Measurements from ENCODE around the gene MLH3. TPM values are rescaled to one million over a fixed set of nuclear protein-coding genes. Genes with fewer than 3 reads are reported as not detected.

MLH3 gene
- polyA plus RNA-seq, 1 donor (not counting 4 experiments of a cell fraction or from before 2014, with no cell fraction given) = 13.0 TPM

DNA sequence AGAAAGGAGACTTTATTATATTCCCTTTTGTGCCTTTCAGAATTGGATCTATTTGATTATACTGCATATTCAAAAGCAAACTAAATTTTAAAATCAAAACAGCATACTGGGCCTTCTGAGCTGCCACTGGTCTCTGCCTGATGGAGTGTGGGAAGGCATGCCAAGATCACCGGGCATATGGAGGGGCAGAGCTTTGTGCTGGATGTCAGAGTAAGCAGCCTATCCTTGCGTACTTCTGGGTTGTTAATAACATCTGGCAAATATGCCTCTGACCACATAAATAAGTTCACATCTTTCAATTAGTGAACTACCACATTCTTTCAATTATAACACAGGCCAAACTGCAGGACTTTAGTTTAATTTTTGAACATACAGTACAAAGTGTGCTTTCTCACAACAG is 18.3 kb downstream of the MLH3 start:
- no peak overlapping the region for H3K4me3 ChIP-seq (ENCODE audit: control insufficient read depth in 2 of 3, extremely low read depth in 1 of 3, insufficient read depth in 2 of 3, low read depth in 1 of 3, low read length in 3 of 3)
- TF ChIP-seq EZH2 (IDR thresholded peaks at IDR 0.05; ENCODE audit: low read length) = no peak
- no peak for TF ChIP-seq CTCF (optimal IDR thresholded peaks at IDR 0.05 in 1 of 3, IDR thresholded peaks at IDR 0.05 in 1 of 3, conservative IDR thresholded peaks at IDR 0.05 in 1 of 3; ENCODE audit: extremely low read depth in 1 of 3, insufficient read depth in 2 of 3, low read length in 3 of 3)
- H3K9me1 ChIP-seq (ENCODE audit: control insufficient read depth, extremely low read depth, insufficient read depth, low read length) = no peaks in the 10 kb centered on the region
- no peak overlapping the region for H3K9ac ChIP-seq (ENCODE audit: control insufficient read depth, extremely low read depth, insufficient read depth, low read length)
- no peak overlapping the region for H2AFZ ChIP-seq (ENCODE audit: control insufficient read depth, low read length)
- H3K27ac ChIP-seq (ENCODE audit: control insufficient read depth, insufficient read depth, low read length) = no peak overlapping the region
- H3K79me2 ChIP-seq (ENCODE audit: control insufficient read depth, insufficient read depth, low read length) = no peaks in the 10 kb centered on the region
- H4K20me1 ChIP-seq (ENCODE audit: control insufficient read depth, extremely low read depth, insufficient read depth, low read length) = no peaks in the 10 kb centered on the region
- H3K4me1 ChIP-seq (ENCODE audit: control insufficient read depth, extremely low read depth, insufficient read depth, low read length) = no peaks in the 10 kb centered on the region
- dilution Hi-C loops (cut with MboI; ENCODE audit: extremely low pct_ligation_motif_present, low sequenced_read_pairs) = no loop called here
- peaks cover 8 to 24% of the 10 kb centered on the region in 2 experiments for H3K36me3 ChIP-seq (ENCODE audit: control insufficient read depth in 2 of 2, extremely low read depth in 1 of 2, insufficient read depth in 2 of 2, low read length in 2 of 2)
- no peaks in the 10 kb centered on the region for H3K27me3 ChIP-seq (ENCODE audit: control insufficient read depth, extremely low read depth, insufficient read depth, low read length)
- no peaks in the 10 kb centered on the region for H3K9me3 ChIP-seq (ENCODE audit: control insufficient read depth, low read depth, low read length)
- no peak for DNase-seq (ENCODE audit: low read depth, low spot score)
- FAIRE-seq = no peak
- H3K4me2 ChIP-seq (ENCODE audit: control insufficient read depth, extremely low read depth, insufficient read depth, low read depth, low read length) = no peak overlapping the region

GRCh38 chr14:75030147-75030546 is 21.1 kb downstream of the MLH3 start:
- Histone ChIP-seq H3K79me2 (ENCODE audit: control insufficient read depth, insufficient read depth, low read length) (no peaks in the 10 kb centered on the region), H3K9me1 (ENCODE audit: control insufficient read depth, extremely low read depth, insufficient read depth, low read length) (no peaks in the 10 kb centered on the region), H3K9ac (ENCODE audit: control insufficient read depth, extremely low read depth, insufficient read depth, low read length) (no peak overlapping the region), H3K27ac (ENCODE audit: control insufficient read depth, insufficient read depth, low read length) (no peak overlapping the region), H3K4me3 (ENCODE audit: control insufficient read depth in 2 of 3, extremely low read depth in 1 of 3, insufficient read depth in 2 of 3, low read depth in 1 of 3, low read length in 3 of 3) (no peak overlapping the region), H3K27me3 (ENCODE audit: control insufficient read depth, extremely low read depth, insufficient read depth, low read length) (no peaks in the 10 kb centered on the region), H3K4me2 (ENCODE audit: control insufficient read depth, extremely low read depth, insufficient read depth, low read depth, low read length) (no peak overlapping the region), H2AFZ (ENCODE audit: control insufficient read depth, low read length) (no peak overlapping the region), H3K9me3 (ENCODE audit: control insufficient read depth, low read depth, low read length) (no peaks in the 10 kb centered on the region), H4K20me1 (ENCODE audit: control insufficient read depth, extremely low read depth, insufficient read depth, low read length) (no peaks in the 10 kb centered on the region), H3K36me3 (ENCODE audit: control insufficient read depth in 2 of 2, extremely low read depth in 1 of 2, insufficient read depth in 2 of 2, low read length in 2 of 2) (peaks cover 10 to 24% of the 10 kb centered on the region in 2 experiments), H3K4me1 (ENCODE audit: control insufficient read depth, extremely low read depth, insufficient read depth, low read length) (no peaks in the 10 kb centered on the region)
- no peak for TF ChIP-seq CTCF (optimal IDR thresholded peaks at IDR 0.05 in 1 of 3, IDR thresholded peaks at IDR 0.05 in 1 of 3, conservative IDR thresholded peaks at IDR 0.05 in 1 of 3; ENCODE audit: extremely low read depth in 1 of 3, insufficient read depth in 2 of 3, low read length in 3 of 3)
- no peak for TF ChIP-seq EZH2 (IDR thresholded peaks at IDR 0.05; ENCODE audit: low read length)
- DNase-seq (ENCODE audit: low read depth, low spot score) (no peak), FAIRE-seq (no peak)
- dilution Hi-C loops (cut with MboI; ENCODE audit: extremely low pct_ligation_motif_present, low sequenced_read_pairs) = no loop called here

Measured in keratinocyte (primary cell).